T-helper 9 cell (primary cell): ENCODE measurements around the gene CXCL11.
"Not testable (repeated sequence)": the region's sequence is repeated elsewhere in the genome, so short reads cannot be mapped to it uniquely, and the experiment has no call there.

Experiments used
- DNase-seq: peaks from one replicate; pipeline ENCODE4 v3.0.0-alpha.2; 2020

Gene CXCL11

DNA sequence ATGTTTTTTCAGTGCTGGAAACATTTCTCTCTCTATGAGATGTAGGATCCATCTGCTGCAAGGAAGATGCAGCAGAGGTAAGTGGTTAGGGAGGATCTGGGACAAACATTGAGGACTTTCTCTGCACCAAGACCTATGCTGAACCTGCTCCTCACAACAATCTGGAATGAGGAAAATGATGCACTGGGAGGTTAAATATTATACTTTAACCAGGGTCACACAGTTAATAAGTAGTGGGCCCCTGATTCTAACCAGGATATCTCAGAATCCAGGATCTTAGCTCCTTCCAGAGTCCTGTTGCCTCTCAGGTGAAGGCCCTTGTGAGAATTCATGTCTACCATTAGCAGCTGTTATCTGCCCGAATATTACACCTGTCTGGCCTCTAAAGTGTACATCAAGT lies 35.6 kb downstream of the CXCL11 start:
- DNase-seq: no peak

DNA sequence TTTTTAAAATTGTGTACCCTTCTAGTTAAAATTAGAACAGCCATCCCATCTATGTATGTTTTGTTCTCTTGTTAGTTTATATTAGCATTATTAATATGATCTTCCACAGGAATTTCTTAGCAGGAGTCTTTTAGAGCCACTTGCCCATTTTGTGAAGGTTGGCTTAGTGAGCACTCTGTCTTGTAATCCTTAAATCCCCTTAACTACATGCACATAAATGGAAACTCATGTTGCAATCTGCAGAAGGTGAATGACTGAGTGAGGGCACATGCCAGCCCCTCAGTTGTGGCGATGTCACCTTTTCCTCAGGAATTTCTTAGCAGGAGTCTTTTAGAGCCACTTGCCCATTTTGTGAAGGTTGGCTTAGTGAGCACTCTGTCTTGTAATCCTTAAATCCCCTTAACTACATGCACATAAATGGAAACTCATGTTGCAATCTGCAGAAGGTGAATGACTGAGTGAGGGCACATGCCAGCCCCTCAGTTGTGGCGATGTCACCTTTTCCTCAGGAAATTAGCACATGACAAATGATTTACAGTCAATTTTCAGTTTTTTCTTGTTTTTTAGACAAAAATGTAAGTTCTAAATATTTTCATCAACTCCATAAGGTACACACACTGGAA lies 37.2 kb downstream of the CXCL11 start:
- not testable (repeated sequence) for DNase-seq

GRCh38 chr4:75997946-75998345 lies 37.9 kb downstream of the CXCL11 start:
- DNase-seq: no peak

GRCh38 chr4:75997081-75997480 lies 38.8 kb downstream of the CXCL11 start:
- DNase-seq: no peak

DNA sequence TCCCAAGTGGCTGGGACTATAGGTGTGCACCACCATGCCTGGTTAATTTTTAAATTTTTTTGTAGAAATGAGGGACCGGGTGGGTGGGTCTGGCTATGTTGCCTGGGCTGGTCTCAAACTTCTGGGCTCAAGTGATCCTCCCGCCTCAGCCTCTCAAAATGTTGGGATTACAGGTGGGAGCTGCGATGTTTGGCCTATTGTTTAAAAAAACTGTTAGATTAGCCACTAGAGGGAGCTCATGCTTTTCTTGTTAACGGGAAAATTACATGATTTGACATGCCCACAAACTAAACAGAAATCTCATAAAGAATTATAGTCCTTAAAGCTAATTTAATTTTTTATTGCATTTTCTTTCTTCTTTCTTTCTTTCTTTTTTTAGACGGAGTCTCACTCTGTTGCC lies 40.1 kb downstream of the CXCL11 start:
- no peak for DNase-seq

GRCh38 chr4:75992462-75992861 lies 43.4 kb downstream of the CXCL11 start:
- DNase-seq: no peak

GRCh38 chr4:75989846-75990528 lies 45.9 kb downstream of the CXCL11 start:
- DNase-seq: no peak

DNA sequence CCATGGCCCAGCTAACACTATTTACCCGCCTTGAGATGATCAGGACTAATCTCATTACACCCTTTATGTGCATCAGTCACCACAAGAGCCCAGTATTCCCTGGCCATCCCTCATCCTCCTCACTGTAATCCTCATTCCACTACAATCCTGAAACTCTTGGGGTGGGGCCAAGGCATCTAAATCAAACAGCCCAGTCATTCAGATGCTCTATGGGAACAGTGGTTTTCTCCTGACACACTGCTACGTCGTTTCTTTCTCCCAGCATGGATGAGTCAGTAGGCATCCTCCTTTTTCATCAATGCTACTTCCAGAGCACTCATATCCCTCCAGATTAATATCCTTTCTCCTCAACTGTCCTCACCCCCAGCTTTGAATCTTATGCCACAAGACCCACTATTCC lies 50.8 kb downstream of the CXCL11 start:
- no peak for DNase-seq
